Prostate gland (tissue), 2 donors: ENCODE measurements around the gene SEMA5A. TPM values are rescaled to one million over a fixed set of nuclear protein-coding genes. Genes with fewer than 3 reads are reported as not detected.

Experiments used
- DNase-seq: peaks from one replicate; pipeline ENCODE4 v3.0.0-alpha.2; 2019; ENCODE audit warnings: low spot score
- H3K27ac ChIP-seq, 2 donors: fragments of 200-600 bp; sonication (generic); 2 replicates each; pipeline ENCODE4 v1.5.1; 2017 to 2019
- H3K27me3 ChIP-seq: fragments of 200-600 bp; sonication (generic); replicated peaks from 2 replicates; pipeline ENCODE4 v1.5.1; 2019; ENCODE audit not compliant: insufficient read depth
- H3K36me3 ChIP-seq, 2 donors: fragments of 200-600 bp; sonication (generic); 1 replicate in 1 of 2; 2 replicates in 1 of 2; pipeline versions ENCODE4 v1.5.1 to v1.8.1; 2017 to 2019
- H3K4me1 ChIP-seq: fragments of 200-600 bp; sonication (generic); replicated peaks from 2 replicates; pipeline ENCODE4 v1.5.1; 2019
- H3K4me3 ChIP-seq, 2 donors: fragments of 200-600 bp; sonication (generic); 2 replicates each; pipeline ENCODE4 v1.5.1; 2017 to 2019
- H3K9me3 ChIP-seq: fragments of 200-600 bp; sonication (generic); 2 replicates; pipeline ENCODE4 v1.5.1; 2017
- POLR2A ChIP-seq: fragments of 450-650 bp; IDR thresholded peaks from one replicate; pipeline ENCODE4 v1.6.1; 2016; ENCODE audit warnings: antibody characterized with exemption, mild to moderate bottlenecking
- POLR2AphosphoS5 ChIP-seq: sonication (generic); formaldehyde crosslinking; IDR thresholded peaks from one replicate; pipeline ENCODE4 v1.6.1; 2017; ENCODE audit warnings: antibody characterized with exemption
- WGBS: methylation state at CpG from one replicate; pipeline ENCODE4 v1.1.5; 2018; 5-methylcytosine and 5-hydroxymethylcytosine counted together
- intact Hi-C: fragments of 100-400 bp; cut with DNase I; formaldehyde crosslinking; loops from one replicate; pipeline ENCODE4 v1.14.2; 2022
- total RNA-seq, 2 donors: library from RNA; depleted of rRNA; stranded (reverse); fragments of >200 nt; gene quantifications; one replicate each; pipeline ENCODE4 v1.1.0, GENCODE V29; 2016
- TF ChIP-seq, protein P1 (sequence below), 4 experiments: fragments of 200-600 bp in 2 of 4; fragments of 450-650 bp in 2 of 4; sonication (generic) in 2 of 4; IDR thresholded peaks; 1 replicate in 3 of 4; 2 replicates in 1 of 4; pipeline ENCODE4 v1.5.1; 2016 to 2019; ENCODE audit warnings: antibody characterized with exemption in 4 of 4, mild to moderate bottlenecking in 2 of 4, moderate library complexity in 2 of 4

The SEMA5A gene
- total RNA-seq, 2 donors from 2014 or later: 4.5 to 21.7 TPM

DNA sequence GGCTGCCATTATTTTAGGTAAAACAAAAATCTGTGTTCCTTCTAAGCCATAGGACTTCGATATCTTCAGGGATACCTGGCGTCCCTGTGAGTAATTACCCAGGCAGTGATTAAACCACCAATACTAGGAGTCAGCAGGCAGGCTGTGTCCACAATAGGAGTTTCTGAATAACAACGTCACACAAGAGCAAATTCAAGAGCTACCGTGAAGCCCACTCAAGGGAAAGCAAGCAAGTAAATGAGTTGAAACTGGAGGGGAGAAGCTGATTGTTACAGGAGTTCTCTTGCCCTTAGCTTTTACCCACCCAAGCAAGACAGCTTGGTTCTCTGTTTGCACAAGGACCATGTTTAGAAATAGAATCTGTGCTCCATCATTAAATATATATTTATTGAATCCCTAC, 50.8 kb downstream of the SEMA5A start:
- Histone ChIP-seq H3K27me3 (no peaks in the 10 kb centered on the region), H3K27ac (no peak overlapping the region), H3K36me3 (no peaks in the 10 kb centered on the region), H3K4me1 (no peaks in the 10 kb centered on the region), H3K4me3 (no peak overlapping the region), H3K9me3 (no peaks in the 10 kb centered on the region)
- 90% methylated on average over 4 of the region's 4 CpGs for WGBS
- DNase-seq: no peak
- intact Hi-C loops: no loop called here
- TF ChIP-seq, protein P1, sequence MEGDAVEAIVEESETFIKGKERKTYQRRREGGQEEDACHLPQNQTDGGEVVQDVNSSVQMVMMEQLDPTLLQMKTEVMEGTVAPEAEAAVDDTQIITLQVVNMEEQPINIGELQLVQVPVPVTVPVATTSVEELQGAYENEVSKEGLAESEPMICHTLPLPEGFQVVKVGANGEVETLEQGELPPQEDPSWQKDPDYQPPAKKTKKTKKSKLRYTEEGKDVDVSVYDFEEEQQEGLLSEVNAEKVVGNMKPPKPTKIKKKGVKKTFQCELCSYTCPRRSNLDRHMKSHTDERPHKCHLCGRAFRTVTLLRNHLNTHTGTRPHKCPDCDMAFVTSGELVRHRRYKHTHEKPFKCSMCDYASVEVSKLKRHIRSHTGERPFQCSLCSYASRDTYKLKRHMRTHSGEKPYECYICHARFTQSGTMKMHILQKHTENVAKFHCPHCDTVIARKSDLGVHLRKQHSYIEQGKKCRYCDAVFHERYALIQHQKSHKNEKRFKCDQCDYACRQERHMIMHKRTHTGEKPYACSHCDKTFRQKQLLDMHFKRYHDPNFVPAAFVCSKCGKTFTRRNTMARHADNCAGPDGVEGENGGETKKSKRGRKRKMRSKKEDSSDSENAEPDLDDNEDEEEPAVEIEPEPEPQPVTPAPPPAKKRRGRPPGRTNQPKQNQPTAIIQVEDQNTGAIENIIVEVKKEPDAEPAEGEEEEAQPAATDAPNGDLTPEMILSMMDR (IDR thresholded peaks at IDR 0.05): no peak
- TF ChIP-seq POLR2A (no peak), POLR2AphosphoS5 (no peak)

DNA sequence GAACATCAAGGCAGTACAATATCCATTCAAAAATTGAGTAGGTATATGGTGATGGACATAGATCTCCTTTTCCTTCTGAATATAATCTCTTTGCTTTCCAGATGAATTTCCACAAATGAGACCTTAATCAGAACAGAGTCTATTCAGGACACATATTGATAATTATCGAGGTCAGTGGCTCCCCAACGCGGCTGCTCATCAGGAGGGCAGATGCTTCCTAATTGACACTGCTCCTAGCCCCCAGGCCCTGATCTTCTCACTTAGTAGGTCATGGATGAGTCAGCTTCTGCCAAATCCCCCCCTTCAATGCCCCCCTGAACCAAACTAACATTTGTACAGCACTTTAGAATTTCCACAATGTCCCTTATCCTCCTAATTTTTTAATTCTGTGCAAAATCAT, 51.6 kb downstream of the SEMA5A start:
- TF ChIP-seq, protein P1 (IDR thresholded peaks at IDR 0.05): no peak
- TF ChIP-seq POLR2AphosphoS5: no peak
- TF ChIP-seq POLR2A: no peak
- Histone ChIP-seq H3K4me3 (no peak overlapping the region), H3K9me3 (no peaks in the 10 kb centered on the region), H3K4me1 (no peaks in the 10 kb centered on the region), H3K36me3 (no peaks in the 10 kb centered on the region), H3K27ac (no peak overlapping the region), H3K27me3 (no peaks in the 10 kb centered on the region)
- intact Hi-C loops: no loop called here
- 93% methylated on average over 3 of the region's 3 CpGs for WGBS
- no peak for DNase-seq

DNA sequence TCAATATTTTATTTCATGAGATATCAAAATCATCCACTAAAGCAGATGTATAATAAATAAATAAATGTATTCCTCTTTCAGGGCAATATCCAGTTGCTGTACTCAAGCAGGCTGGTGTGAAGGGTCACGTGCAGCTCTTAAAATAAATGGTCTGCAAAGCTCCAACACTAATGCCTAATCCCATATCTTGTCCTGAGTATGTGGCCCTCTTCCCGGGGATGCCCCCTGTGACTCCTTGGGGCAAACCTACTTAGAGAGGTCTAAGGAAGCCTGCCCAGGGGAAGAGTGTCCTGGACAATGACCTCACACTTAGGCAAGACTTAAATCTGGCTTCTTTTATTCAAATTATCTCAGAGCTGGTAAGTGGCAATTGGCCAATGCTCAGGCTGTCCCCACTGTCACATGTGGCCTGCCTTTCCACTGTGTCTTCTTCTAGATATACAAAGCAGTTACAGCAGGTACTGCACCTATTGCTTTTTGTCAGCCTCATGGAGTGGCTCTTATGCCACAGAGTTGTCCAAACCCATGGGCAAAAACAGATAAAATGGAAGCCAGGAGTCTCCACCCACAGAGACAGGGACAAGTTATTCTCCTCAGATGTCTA, 55.3 kb downstream of the SEMA5A start:
- H3K4me3 ChIP-seq: no peak overlapping the region
- intact Hi-C loops: no loop called here
- no peaks in the 10 kb centered on the region for H3K9me3 ChIP-seq
- TF ChIP-seq POLR2AphosphoS5 (no peak), POLR2A (no peak)
- TF ChIP-seq, protein P1 (IDR thresholded peaks at IDR 0.05): no peak
- no peaks in the 10 kb centered on the region for H3K27me3 ChIP-seq
- no peak overlapping the region for H3K27ac ChIP-seq
- DNase-seq: no peak
- no peaks in the 10 kb centered on the region for H3K4me1 ChIP-seq
- 87% methylated on average over 2 of the region's 2 CpGs for WGBS
- H3K36me3 ChIP-seq: no peaks in the 10 kb centered on the region

DNA sequence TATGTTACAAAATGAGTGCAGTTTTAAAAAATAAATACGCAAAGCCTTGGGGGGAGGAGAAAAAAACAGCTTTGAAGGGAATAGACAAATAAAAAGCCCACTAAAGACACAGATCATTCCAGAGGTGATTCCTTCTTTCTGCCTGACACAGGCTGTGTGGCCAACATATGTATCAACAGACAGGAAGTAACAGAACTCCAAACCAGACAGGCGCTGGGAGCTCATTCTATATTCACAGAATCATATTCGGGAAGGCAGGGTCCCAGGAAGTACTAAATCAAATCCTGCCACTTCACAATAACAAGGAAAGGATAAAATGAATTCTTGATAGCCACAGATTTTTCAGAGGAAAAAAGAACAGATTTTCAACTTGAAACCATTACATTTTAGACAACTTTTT, 62.1 kb downstream of the SEMA5A start:
- Histone ChIP-seq H3K36me3 (no peaks in the 10 kb centered on the region), H3K27me3 (no peaks in the 10 kb centered on the region), H3K4me1 (no peaks in the 10 kb centered on the region), H3K9me3 (no peaks in the 10 kb centered on the region), H3K27ac (no peak overlapping the region), H3K4me3 (no peak overlapping the region)
- intact Hi-C loops: no loop called here
- TF ChIP-seq, protein P1 (IDR thresholded peaks at IDR 0.05): no peak
- TF ChIP-seq POLR2A: no peak
- TF ChIP-seq POLR2AphosphoS5: no peak
- 71% methylated on average over 3 of the region's 3 CpGs for WGBS
- no peak for DNase-seq

DNA sequence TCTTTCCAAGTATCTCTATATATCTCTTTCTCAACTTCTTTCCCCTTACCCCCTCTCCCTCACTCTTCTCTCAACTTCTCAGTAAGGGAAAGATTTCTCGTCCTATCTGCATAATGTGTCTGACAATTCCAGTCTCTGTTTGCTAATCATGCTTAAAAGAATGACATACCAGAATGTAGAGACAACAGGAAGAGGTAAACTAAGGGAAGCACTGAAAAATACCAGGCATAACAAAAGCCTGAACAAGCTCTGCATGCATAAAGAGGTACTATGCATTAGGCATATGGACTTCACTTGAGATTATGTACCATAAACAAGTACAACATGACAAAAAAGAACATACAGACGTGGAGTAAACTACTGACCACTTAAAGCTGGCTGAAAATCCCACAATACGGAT, 62.6 kb downstream of the SEMA5A start:
- H3K36me3 ChIP-seq: no peaks in the 10 kb centered on the region
- H3K9me3 ChIP-seq: no peaks in the 10 kb centered on the region
- intact Hi-C loops: no loop called here
- no peak overlapping the region for H3K27ac ChIP-seq
- 75% methylated on average over 3 of the region's 3 CpGs for WGBS
- no peaks in the 10 kb centered on the region for H3K27me3 ChIP-seq
- no peaks in the 10 kb centered on the region for H3K4me1 ChIP-seq
- DNase-seq: no peak
- no peak overlapping the region for H3K4me3 ChIP-seq
- TF ChIP-seq, protein P1 (IDR thresholded peaks at IDR 0.05): no peak
- TF ChIP-seq POLR2A (no peak), POLR2AphosphoS5 (no peak)
